Fibroblast of mammary gland (primary cell): Measurements from ENCODE around the gene CFL1.

ENCODE experiments used
- DNase-seq: peaks from one replicate; pipeline ENCODE4 v3.0.0-alpha.2; 2010; ENCODE audit warnings: low read depth
- H3K4me3 ChIP-seq: 2 replicates; pipeline ENCODE4 v1.5.1; 2011; ENCODE audit warnings: low read depth, mild to moderate bottlenecking, low read length, moderate library complexity; ENCODE audit not compliant: control insufficient read depth
- TF ChIP-seq, protein P1 (sequence below): conservative IDR thresholded peaks from 2 replicates; pipeline ENCODE4 v1.5.1; 2011; ENCODE audit warnings: low read depth, low read length, inconsistent platforms; ENCODE audit not compliant: control insufficient read depth, insufficient read depth

CFL1 gene

DNA sequence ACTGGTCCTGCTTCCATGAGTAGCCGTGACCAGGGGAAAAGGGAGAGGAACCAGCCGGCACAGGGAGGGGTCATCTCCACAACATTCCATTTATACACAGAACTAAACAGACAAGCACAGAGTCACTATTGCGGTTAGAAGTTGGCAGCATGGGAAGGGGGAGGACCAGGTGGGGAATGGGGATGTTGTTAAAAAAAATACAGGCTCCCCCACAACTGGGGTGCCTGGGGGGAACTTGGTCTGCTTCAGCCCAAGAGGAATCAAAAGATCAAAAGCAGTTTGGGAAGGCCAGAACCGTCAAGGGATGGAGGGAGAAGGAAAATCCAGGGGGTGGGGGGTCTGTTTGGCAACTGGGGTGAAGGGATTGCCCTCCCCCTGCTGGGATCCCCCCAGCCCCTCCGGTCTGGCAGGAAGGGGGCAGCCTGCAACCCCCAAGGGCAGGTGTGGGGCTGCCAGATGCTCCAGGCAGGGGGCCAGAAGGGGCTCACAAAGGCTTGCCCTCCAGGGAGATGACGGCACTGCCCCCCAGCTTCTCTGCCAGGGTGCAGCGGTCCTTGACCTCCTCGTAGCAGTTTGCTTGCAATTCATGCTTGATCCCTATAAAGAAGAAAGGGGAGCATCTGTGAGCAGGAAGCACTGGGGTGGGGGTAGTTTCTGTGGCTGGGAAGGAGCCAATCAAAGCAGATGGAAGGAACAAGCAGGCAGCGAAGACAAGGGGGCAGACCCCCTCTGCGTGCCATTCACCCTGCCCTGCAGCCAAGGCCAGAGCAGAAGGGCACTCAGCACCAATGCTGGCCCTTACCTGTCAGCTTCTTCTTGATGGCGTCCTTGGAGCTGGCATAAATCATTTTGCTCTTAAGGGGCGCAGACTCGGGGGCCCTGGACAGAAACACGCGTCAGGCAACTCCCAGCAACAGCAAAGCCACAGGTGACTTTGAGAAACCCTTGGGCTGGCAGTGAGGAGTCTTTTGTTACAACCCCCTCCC is 2.8 kb downstream of the CFL1 start:
- TF ChIP-seq, protein P1, sequence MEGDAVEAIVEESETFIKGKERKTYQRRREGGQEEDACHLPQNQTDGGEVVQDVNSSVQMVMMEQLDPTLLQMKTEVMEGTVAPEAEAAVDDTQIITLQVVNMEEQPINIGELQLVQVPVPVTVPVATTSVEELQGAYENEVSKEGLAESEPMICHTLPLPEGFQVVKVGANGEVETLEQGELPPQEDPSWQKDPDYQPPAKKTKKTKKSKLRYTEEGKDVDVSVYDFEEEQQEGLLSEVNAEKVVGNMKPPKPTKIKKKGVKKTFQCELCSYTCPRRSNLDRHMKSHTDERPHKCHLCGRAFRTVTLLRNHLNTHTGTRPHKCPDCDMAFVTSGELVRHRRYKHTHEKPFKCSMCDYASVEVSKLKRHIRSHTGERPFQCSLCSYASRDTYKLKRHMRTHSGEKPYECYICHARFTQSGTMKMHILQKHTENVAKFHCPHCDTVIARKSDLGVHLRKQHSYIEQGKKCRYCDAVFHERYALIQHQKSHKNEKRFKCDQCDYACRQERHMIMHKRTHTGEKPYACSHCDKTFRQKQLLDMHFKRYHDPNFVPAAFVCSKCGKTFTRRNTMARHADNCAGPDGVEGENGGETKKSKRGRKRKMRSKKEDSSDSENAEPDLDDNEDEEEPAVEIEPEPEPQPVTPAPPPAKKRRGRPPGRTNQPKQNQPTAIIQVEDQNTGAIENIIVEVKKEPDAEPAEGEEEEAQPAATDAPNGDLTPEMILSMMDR, result no peak
- no peak overlapping the region for H3K4me3 ChIP-seq
- no peak for DNase-seq

DNA sequence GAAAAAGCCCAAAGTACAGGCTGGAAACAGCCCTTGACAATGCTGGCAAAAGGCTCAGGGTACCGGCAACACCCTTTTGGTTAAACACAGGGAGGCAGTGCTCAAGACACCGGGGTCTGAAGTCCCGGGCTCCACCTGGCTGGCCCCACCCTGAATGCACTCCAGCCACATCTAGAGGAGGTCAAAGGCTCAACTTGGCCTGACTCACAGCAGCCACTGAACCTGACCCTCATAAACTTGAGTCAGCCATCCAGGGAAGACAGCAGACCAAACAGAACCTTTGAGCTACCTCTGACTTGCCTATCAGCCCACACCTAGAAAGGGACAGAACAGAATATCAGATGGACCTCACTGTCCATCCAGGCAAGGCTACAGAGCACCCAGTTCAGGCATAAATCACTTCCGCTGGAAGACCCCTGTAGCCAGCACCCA is 3.8 kb downstream of the CFL1 start:
- no peak overlapping the region for H3K4me3 ChIP-seq
- TF ChIP-seq, protein P1, result no peak
- DNase-seq, result no peak

DNA sequence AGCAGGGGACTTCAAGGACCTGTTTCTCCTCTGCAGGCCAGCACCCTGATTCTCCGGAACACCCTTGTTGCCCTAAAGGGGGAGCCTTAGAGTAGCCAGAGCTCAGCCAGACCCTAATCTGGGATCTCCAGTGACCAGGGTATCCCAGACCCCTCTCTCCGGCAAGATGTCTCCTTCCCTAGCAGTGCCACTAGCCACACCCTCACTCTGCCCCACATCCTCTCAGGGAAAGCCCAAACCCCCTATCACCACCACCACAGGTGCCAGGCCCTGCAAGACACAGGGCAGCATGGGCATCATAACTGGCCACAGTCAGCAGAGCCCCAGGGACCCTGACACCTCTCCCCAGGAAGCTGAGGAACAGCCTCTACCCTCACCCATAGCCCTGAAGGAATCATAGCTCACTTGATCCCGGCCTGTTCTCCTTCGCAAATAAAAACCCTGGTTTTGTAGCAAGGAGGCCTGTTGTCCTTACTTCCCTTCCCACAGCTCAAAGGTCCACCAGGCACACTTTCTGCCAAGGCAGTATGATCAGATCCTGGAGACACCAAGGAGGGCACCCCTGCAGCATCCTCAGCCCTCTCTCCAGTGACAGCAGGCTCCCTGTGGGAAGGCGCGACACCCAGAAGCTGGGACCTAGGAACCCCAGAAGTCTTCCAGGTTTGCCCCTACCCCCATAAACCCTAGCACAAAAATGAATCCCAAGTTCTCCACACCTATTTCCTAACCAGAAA is 4.6 kb downstream of the CFL1 start:
- H3K4me3 ChIP-seq, result no peak overlapping the region
- DNase-seq, result no peak
- TF ChIP-seq, protein P1, result no peak

DNA sequence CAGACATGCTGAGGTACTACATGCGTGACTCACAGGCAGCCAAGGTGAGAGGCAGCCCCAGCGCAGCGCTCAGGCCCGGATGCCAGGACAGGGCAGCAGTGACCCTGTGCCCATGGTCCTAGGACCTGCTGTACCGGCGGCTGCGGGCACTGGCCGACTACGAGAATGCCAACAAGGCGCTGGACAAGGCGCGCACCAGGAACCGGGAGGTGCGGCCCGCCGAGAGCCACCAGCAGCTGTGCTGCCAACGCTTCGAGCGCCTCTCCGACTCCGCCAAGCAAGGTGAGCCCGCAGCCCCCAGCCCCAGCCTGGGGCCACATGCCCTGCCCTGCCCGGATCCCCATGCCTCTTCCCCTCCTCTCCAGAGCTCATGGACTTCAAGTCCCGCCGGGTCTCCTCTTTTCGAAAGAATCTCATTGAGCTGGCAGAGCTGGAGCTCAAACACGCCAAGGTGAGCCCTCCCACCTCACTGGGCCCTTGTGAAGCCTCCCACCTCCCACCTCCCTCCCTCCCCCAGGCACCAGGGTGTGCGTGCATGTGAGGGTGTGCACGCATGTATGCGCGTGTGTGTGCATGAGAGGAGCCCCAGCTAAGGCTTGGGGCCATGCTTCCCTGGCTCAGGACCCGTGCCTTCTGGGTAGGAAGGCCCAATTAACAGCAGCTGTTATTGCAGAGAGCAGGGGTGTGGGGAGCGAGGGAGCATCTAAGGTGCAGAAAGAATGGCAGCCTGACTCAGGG is 5.3 kb downstream of the CFL1 start:
- TF ChIP-seq, protein P1, result no peak
- H3K4me3 ChIP-seq, result no peak overlapping the region
- DNase-seq, result no peak

DNA sequence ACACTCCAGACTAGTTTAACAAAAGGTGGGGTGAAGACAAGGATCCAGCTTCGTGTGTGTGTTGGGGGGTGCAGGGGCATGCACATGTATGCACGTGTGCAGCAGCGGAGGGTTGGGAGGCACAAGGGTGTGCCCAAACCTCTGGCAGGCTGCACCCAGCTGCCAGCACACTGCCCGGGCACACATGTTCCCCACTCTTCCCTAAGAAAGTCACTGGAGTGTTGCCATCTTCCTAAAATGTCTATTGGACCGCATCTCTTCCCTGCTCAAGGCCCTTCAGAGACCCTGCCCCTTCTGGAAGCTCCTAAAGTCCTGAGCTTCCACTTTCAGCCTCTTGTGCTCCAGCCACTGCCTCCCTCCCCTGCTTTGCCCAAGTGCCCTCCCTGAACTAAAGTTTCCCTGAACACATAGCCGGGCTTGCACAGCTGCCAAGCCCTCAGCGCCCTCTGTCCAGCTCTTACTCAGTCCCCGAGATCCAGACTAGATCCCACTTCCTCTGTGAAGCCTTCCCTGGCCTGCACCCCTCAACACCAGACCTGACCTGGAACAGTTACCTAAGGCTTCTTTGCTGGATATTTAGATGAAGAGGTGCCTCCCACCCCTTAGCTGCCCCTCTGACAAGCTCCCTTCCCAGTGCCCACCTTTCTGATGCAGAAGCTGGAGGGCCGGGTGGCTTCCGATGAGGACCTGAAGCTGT is 6.0 kb downstream of the CFL1 start:
- no peak overlapping the region for H3K4me3 ChIP-seq
- TF ChIP-seq, protein P1, result no peak
- no peak for DNase-seq
